NAMALWA (cell line): ENCODE results near the gene CEP89.
"Not testable (repeated sequence)": the region's sequence is repeated elsewhere in the genome, so short reads cannot be mapped to it uniquely, and the experiment has no call there.

Source experiments
- DNase-seq: peaks from one replicate; pipeline ENCODE4 v3.0.0-alpha.2; 2015; ENCODE audit warnings: low spot score

The CEP89 gene

GRCh38 chr19:32966750-32967149 is 5.0 kb downstream of the CEP89 start:
- DNase-seq = no peak

DNA sequence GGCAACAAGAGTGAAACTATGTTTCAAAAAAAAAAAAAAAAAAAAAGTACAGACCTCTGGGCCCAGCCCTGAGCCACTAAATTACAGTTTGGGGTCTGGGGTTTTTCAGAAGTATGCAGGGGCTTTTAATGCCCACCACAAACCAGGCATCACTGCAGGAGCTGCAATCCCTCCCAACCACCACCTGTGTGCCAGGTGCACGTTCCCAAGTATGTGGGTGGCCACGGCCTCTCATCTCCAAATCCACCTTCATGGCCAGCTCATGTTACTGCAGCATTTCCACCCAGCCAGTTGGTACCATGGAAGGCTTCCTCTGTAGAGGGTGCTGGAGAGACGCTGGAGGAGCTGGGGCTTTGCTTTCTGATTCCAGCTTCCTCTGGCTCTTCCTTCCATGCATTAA is 26.5 kb downstream of the CEP89 start:
- DNase-seq = no peak

DNA sequence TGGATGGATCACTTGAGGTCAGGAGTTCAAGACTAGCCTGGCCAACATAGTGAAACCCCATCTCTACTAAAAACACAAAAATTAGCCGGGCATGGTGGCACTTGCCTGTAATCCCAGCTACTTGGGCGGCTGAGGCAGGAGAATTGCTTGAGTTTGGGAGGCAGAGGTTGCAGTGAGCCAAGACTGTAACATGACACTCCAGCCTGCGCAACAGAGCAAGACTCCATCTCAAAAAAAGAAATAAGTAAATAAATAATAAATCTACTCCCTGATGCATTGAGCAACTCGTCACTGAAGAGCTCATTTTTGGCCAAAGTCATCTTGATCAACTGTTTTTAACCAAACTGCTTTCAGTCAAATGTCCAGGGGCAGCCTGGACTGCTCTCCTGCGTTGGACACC is 30.5 kb downstream of the CEP89 start:
- DNase-seq = not testable (repeated sequence)

GRCh38 chr19:32936065-32936464 is 35.7 kb downstream of the CEP89 start:
- DNase-seq = no peak

DNA sequence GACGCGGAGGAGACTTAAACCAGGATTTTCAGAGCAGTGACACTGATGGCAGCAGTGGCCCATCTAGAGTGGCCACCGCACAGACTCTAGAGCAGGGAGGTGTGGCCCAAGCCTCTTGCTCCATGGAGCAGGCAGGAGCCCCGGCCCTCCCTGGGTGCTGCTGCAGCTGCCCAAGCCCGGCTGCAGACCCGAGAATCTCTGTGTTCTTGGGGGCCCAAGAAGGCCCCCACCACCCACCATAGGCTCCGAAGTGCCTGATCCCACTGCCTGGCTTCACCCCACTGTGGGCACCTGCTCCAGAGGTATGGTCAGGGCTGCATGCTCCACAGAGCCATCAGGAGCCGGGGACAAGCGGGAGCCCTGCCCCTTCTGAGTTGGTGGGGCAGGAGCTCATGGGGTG is 36.1 kb downstream of the CEP89 start:
- DNase-seq = no peak

- DNase-seq = no peak
Measured at GRCh38 chr19:32933571-32933970, 38.2 kb downstream of the CEP89 start.

DNA sequence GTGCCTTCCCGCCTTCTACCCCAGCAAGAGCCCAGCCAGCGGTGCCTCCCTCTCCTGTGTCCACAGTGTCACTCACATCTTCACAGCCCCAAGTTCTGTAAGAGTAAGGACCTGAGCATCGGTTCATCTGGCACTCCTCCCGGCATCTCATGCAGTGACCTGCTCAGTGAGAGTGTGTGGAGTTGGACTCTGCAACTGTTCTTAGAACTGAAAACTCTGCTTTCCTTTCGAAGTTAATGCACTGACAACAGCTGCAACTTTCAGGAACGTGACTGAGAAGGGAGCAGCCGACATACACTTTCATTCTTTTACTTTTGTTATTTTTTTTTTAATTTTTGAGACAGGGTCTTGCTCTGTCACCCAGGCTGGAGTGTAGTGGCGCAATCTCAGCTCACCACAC is 41.2 kb downstream of the CEP89 start:
- no peak for DNase-seq

DNA sequence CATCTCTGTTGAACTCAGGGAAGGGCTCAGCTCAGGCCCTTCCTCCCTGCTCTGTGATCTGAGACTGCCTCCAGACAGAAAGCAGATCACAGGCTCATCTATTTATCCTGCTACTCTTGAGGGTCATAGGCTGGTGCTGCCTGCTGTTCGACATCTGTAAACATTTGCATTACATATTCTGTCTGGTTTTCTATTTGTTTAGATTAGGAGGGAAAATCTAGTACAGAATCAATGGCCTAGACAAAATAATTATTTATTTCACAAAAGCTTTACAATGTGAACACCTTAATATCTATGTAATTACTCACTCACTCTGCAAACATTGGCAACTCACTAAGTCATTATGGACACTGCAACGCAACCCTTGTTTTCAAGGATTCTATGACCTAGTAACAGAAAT is 43.0 kb downstream of the CEP89 start:
- no peak for DNase-seq

- DNase-seq = no peak
Measured at GRCh38 chr19:32924200-32924599, 47.6 kb downstream of the CEP89 start.

DNA sequence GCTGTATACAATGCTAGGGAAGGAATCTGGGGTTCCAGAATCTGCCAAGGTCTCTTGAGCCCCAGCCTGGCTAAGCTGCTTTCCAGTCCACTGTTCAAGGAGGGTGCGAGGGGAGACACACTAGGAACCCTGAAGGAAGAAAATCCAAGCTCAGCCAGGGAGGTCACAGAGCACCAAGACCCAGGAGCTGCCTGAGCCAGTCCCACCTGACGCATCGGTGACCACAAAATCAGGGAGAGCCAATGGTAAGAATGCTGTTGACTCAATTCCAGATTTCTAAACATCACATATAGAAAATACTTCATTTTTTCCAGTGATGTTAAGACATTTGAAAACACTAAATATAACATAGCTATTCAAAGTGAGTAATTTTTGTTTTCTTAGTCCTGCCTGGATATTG is 50.1 kb downstream of the CEP89 start:
- DNase-seq = no peak

DNA sequence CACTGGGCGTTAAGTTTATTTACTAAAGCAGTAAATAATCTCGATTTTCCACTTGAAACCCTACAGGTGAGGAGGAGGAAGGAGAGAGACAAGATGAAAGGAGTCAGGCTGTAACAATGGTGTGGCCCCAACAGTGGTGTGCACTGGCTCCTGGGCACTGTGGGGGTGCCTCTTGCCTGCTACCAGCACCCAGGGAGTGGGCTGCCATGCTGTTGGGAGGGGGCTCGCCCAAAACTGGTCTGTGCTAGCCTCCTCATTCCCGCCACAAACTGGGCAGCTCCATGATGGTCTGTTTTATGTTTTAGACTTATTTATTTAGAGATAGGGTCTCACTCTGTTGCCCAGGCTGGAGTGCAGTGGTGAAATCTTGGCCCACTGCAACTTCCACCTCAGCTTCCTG is 52.4 kb downstream of the CEP89 start:
- DNase-seq = no peak

DNA sequence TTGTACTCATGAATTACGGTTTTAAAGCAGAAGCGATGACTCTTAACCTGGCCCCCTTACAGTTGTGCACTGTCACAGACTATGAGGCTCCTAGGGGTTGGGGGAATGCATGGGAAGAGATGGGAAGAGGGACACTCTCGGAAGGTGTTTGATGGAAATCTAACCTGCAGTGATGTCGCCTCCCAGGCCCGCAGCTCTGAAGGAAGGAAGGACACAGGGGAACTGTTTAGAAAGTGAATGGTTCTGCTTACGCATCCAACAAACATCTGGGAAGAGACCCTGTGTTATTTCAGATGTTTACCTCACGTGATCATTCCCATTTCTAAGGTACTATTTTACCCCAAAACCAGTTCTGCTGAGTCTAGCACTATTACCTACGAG is 54.2 kb downstream of the CEP89 start:
- DNase-seq = no peak

GRCh38 chr19:32916969-32917615 is 54.7 kb downstream of the CEP89 start:
- no peak for DNase-seq

DNA sequence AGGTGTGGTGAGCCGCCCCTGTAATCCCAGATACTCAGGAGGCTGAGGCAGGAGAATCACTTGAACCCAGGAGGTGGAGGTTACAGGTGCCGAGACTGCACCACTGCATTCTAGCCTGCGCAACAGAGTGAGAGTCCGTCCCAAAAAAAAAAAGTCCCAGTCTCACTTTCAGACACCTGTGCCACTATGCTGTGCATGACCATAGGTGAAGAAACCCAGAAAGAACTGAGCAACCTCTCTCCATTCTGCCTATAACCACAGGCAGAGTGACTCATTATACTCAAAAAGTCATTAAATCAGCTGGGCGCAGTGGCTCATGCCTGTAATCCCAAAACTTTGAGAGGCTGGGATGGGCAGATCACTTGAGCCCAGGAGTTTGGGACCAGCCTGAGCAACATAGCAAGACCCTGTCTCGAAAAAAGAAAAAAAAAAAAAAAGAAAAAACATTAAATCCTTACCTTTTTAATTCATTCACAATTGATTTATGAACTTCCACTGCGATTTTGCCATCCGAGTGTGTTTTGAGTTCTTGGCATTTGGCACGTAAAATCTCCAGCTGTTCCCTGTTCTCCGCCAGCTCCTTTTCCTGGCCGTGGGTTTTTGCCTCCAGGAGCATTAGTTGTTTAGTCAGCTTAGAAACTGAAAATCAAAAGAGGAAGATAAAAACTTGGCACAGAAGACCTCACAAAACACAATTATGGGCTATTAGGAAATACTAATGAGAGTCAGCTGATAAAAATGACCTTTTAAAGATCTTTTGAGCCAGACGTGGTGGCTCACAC is 56.7 kb downstream of the CEP89 start:
- no peak for DNase-seq

DNA sequence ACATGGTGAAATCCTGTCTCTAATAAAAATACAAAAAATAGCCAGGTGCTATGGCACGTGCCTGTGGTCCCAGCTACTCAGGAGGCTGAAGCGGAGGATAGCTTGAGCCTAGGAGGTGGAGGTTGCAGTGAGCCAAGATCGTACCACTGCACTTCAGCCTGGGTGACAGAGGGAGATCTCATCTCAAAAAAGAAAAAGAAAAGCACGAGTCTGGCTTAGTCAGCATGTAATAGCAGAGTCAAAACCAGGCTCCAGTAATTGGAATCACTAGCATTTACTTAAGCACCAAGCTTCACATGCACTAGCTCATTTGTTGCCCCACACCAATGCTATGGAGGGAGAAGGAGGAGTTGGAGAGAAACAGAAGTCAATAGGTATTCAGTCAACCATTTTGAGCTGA is 60.3 kb downstream of the CEP89 start:
- no peak for DNase-seq

DNA sequence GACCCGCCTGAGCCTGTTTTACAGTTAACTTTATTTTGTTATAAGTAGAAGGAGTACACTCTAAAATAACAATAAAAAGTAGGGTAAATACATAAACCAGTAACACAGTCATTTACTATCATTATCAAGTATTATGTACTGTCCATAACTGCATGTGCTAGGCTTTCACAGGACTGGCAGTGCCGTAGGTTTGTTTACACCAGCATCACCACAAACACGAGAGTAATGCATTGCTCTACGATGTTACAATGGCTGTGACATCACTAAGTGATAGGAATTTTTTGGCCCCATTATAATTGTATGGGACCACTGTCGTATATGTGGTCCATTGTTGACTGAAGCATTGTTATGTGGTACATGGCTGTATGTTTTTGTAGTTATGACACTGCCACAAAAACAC is 60.9 kb downstream of the CEP89 start:
- DNase-seq = no peak

DNA sequence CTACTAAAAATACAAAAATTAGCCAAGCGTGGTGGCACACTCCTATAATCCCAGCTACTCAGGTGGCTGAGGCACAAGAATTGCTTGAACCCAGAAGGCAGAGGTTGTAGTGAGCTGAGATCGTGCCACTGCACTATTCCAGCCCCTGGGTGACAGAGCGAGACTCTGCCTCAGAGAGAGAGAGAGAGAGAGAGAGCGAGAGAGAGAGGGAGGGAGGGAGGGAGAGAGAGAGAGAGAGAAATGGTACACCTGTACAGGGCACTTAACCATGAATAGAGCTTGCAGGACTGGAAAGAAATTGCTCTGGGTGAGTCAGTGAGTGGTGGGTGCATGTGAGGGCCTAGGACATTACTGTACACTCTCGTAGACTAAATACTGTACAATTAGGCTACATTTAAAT is 61.7 kb downstream of the CEP89 start:
- no peak for DNase-seq

DNA sequence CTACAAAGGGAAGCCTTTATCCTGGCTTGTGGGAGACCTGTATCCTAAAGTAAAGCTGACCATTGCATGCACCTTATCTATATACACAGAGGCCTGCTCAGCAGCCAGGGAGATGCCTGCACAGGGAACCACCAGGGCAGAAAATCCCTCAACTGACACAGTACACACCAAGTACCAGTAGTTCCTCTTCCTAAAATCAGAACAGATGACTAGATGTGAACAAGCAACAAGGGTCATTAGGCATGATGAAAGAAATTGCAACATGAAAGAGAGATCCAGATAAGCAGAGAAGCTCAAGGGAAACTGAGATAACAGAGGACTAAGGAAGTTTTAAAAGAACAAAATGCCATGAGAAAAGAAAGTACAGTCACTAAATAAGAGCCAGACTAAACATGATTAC is 62.5 kb downstream of the CEP89 start:
- no peak for DNase-seq

DNA sequence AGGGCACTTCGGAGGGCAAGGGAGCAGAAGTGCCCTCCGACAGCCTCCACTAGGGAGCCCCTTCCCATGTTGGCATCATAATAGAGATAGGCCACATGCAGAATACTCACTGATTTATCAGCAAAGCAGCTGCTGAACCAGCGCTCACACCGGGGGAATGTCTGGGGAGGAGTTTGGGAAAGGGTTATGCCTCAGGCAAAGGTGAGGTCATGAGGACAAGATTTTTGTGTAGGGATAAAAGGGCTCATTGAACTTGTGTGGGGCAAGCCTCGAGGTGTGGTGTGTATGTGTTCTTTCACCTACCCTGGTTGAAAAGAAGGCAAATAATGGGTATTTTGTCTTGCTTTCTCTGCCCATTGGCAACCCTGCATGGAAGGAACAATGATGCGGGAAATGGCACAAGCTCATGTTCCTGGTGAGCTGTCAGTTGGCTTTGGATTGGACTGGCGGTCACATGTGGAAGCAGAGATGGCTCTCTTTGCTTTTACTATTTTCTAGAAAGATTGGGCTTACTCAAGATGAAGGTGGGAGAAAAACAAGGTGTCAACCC is 63.0 kb downstream of the CEP89 start:
- DNase-seq = no peak

DNA sequence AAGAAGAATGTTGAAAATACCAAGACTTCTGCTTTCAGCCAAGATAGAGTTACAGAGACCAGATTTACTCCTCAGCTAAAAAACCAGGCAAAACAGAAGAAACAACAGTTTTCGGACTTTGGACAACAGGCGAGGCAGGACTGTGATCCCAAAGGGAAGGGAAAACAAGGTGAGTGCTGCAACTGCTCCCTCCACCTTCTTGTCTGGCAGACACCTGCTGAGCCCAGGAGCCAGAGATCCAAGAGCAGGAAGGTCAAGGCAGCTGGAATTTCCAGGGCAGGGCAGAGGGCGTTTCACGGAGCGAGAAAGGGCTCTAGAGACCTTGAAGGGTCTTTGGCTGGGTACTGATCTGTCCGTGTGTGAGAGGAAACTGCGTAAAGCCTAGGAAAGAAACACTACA is 69.3 kb downstream of the CEP89 start:
- DNase-seq = no peak

DNA sequence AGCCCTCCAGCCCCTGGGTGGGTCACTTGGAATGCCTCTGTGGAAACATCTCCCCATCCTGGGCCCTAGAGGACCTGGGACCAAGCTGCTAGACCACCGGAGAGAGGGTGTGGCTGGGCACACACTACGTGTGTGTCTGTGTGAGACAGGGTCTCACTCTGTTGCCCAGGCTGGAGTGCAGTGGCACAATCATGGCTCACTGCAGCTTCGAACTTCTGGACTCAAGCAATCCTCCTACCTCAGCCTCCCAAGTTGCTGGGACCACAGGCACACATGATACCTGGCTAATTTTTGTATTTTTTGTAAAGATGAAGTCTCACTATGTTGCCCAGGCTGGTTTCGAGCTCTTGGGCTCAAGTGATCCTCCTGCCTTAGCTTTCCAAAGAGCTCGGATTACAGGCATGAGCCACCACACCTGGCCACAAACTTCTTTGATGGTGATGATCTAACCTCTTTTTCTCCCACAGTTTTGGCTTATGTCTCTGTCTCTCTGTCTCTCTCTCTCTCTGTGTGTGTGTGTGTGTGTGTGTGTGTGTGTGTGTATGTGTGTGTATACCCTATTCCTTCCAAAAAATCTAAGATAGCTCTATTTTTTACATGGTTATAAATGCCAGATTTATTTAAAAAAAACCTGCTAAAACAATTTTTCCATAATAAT is 70.1 kb downstream of the CEP89 start:
- DNase-seq = no peak

DNA sequence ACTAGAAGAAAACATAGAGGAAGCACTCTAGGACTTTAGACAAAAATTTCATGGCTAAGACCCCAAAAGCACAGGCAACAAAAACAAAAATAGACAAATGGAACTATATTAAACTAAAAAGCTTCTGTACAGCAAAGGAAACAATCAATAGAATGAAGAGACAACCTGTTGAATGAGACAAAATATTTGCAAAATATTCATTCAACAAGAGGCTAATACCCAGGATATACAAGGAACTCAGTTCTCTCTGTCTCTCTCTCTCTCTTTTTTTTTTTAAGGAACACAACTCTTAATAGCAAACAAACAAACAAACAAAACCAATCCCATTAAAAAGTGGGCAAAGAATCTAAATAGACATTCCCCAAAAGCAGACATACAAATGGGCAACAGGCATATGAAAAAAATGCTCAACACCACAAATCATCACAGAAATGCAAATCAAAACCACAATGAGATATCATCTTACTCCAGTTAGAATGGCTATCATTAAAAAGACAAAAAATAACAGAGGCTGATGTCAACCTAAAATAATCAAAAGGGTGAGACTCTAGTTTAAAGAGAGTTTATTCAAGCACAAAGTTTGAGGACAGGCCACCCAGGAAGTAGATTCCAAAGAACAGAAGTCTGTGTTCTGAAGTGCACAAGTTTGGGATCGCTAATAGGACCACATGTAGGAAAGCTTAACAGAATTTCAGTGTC is 75.1 kb downstream of the CEP89 start:
- DNase-seq = no peak

DNA sequence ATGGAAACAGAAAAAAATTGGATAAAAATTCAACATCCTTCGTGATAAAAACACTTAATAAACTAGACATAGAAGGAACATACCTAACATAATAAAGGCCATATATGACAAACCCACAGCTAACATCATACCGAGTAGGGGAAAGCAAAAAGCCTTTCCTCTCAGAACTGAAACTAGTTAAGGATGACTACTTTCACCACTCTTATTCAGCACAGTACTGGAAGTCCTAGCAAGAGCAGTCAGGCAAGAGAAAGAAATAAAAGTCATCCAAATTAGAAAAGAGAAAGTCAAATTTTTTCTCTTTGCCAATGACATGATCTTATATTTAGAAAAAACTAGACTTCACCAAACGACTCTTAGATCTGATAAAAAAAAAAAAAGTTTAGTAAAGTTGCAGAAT is 76.4 kb downstream of the CEP89 start:
- no peak for DNase-seq
